Measurements from ENCODE around the gene C6orf58.
"Not testable (repeated sequence)": the region's sequence is repeated elsewhere in the genome, so short reads cannot be mapped to it uniquely, and the experiment has no call there.

The C6orf58 gene

DNA sequence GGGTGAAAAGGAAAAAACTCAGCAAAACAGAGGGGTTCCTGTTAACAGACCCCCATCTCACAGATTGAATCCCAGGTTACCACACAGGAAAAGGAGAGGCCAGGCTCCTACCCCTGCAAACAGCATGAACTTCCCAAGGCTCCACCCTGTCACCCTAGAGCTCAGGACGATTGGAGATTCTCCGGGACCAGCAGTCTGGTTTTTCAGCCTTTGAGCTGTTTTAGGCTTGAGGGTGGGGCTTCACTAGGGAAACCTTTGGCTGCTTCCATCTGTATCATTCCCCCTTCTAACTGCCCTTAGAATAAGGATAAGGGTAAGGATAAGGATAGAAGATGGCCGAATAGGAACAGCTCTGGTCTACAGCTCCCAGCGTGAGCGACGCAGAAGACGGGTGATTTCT, 16.0 kb downstream of the C6orf58 start:
- no peak for DNase-seq

DNA sequence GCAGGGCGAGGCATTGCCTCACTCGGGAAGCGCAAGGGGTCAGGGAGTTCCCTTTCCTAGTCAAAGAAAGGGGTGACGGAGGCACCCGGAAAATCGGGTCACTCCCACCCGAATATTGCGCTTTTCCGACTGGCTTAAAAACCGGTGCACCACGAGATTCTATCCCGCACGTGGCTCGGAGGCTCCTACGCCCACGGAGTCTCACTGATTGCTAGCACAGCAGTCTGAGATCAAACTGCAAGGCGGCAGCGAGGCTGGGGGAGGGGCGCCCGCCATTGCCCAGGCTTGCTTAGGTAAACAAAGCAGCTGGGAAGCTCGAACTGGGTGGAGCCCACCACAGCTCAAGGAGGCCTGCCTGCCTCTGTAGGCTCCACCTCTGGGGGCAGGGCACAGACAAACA, 16.5 kb downstream of the C6orf58 start:
- DNase-seq: not testable (repeated sequence)

DNA sequence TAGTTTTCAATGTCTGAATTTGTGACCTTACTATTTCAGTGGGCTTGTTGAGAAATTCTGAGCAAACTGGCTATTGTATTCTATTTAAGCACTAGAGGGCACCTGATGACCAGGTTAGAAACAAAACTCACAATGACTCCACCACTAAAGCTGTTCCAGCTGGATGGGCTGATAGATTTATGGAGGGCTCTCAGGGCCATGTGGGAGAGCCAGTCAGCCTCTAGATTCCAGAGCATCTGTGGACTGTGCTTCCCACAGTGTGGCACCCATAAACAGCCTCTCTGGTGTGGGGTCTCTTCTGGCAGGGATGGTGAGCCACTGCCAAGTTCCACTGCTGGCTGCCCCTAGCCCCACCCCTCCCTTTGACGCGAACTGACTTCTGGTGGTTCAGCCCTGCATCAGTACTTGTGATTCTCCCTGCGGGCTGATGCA, 29.2 kb downstream of the C6orf58 start:
- peak; percentile 28 for DNase-seq

DNA sequence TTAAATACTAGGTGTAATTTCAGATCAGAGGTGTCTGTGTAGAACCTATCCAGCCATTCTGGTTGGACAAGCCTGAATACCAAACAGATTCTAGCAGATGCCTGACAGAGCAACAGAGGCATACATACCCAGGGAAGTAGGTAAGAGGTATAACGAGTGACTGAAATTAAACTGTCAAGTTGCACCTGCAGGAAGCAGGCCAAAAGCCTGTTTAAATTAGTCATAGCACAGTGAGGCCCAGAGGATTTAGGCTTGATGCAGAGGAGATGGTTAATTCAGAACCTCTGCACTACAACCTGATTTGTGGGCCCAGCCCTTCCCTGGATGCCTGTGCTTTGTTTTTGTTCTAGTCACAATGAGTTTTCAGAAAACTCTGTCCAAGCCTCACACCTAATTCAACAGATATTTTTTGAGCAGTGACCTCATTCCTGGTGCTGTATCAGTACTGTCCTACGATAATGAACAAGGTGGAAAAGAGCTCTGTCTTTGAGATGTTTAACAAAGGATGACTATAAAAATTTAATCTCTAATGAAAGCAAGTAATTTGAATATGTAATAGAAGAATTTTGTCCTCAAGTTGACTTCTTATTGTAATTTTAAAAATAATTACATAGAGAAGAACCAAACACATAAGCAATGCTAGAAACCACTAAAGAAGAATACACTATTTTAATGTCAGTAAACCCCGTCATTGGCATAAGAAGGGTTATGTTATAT, 31.7 kb downstream of the C6orf58 start:
- no peak for DNase-seq

DNA sequence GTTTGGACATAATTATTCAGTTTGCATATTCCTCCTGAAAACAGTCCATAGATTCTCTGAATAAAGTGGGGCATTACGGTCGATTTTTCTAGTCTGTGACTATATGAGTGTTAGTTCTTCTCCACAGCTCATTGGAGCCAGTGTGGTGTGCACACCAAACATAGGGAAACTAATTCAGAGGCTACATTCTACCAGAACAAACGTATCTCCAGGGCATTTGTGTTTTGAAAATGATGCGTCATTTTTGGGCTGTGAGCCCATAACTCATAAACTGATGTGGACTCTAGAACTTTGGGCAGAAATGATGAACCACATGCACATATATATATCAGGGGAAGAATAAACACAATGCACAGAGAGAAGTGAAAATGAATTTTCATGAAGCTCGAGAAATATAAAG, 41.8 kb downstream of the C6orf58 start:
- DNase-seq: no peak

DNA sequence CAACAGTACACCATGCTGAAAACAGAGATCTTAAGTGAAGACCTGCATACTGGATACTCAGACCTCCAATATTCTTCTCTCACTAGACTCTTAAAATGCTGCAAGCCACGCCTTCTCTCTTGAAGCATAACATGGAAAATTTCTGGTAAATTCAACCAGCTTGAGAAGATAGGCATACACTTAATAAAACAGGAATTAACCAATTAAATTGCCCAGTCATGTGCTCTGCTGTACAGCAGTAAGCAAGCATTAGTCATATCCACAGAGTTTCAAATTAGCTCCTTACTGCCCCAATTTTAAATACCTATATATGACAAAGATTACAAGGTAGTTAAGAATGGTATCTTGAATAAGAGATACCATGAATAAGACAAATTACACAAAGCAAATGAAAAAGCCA, 53.8 kb downstream of the C6orf58 start:
- DNase-seq: no peak

DNA sequence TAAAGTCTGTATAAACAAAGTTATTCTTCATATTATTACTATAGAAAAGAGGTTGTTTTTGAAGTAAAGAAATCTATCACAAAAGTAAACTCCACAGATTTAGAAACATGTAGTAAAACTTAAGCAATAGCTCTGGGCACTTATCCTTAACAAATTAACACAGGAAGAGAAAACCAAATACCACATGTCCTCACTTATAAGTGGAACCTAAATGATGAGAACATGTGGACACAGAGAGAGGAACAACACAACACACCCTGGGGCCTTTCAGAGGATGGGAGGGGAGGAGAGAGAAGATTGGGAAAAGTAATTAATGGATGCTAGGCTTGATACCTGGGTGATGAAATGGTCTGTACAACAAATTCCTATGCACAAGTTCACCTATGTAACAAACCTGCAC, 57.2 kb downstream of the C6orf58 start:
- DNase-seq: no peak

DNA sequence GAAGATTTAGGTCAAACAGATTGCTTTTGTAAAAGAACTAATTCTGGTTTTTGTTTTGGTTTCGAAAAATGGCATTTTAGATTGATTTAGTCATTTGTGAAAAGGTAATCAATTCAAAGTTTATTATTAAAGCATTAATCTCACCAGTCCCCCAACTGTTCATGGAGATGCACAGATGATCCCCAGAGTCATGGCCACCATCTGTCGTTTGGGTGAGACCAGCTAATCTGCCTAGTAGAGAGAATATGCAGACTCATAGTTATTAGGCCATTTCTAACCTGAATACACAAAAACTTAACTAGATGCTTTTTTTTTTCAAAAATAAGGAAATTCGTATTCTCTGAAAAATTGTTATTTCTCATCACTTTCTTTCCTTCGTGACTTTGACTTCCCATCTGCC, 58.1 kb downstream of the C6orf58 start:
- no peak for DNase-seq

DNA sequence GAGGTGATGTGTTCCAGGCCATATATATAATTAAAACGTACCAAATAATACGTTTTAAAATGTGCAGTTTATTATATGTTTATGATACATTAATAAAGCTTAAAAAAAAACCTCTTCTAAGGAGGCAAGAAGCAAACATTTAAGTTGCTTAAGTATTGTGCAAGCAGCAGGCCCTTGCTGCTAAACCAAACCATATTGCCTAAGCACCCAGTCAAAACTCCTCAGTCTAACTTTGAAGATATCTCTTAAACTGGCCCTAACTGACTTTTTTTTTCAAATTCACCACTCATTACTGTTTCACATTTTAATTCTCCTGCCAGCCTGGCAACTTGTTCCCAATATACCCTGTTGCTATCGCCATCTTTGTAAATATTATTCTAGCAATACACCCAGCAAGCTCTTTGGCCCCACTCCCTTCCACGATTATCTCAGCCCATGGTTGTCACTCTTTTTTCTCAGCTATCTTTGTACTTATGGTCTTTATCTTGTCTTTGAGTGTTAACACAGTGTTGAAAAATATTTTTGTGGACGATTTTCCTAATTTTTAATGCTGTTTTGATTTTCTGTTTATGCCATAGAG, 60.9 kb downstream of the C6orf58 start:
- DNase-seq: no peak
